C1 segment of cervical spinal cord (tissue), 14 donors: ENCODE measurements around the gene IGF2.
"Not testable (repeated sequence)": the region's sequence is repeated elsewhere in the genome, so short reads cannot be mapped to it uniquely, and the experiment has no call there.

Experiments used
- DNase-seq, 14 donors: peaks; one replicate each; lab custom pipeline; 2025; lab: John Stamatoyannopoulos, UW

IGF2 gene

GRCh38 chr11:2139123-2139521, at the start of gene IGF2:
Gene IGF2 (minus strand): TSS chr11:2139389. CDS start chr11:2135523, 3,866 bp downstream.
- DNase-seq: no peak

DNA sequence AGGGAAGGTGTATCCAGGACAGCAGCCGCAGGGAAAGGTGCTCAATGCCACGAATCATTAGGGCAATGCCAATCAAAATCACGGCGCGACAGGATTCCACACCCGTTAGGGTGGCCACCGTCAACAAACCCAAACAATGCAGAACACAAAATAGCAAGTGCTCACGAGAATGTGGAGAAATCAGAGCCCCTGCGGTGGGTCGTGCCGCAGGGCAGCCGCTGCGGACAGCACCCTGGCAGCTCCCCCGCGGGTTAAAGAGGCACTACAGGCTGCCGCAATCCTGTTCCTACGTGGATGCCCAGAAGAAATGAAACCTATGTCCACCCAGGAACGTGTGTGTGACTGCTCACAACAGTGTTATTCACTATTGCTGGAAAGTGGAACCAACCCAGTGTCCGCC, 49.6 kb upstream of the IGF2 start:
- no peak for DNase-seq

DNA sequence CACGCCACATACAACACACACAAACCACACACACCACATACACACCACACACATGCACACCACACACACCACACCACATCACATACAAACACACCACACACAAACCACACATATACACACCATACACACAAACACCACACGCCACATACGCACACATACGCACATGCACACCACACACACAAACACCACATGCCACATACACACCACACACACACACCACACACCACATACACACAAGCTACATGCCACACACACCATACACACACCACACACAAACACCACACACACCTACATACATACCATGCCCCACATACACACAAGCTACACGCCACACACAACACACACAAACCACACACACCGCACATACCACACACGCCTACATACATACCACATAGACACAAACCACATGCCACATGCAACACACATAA, 48.1 kb upstream of the IGF2 start:
- DNase-seq: no peak

GRCh38 chr11:2186669-2187279, 47.6 kb upstream of the IGF2 start:
- no peak for DNase-seq

- no peak for DNase-seq
Measured at GRCh38 chr11:2185324-2186085, 46.3 kb upstream of the IGF2 start.

DNA sequence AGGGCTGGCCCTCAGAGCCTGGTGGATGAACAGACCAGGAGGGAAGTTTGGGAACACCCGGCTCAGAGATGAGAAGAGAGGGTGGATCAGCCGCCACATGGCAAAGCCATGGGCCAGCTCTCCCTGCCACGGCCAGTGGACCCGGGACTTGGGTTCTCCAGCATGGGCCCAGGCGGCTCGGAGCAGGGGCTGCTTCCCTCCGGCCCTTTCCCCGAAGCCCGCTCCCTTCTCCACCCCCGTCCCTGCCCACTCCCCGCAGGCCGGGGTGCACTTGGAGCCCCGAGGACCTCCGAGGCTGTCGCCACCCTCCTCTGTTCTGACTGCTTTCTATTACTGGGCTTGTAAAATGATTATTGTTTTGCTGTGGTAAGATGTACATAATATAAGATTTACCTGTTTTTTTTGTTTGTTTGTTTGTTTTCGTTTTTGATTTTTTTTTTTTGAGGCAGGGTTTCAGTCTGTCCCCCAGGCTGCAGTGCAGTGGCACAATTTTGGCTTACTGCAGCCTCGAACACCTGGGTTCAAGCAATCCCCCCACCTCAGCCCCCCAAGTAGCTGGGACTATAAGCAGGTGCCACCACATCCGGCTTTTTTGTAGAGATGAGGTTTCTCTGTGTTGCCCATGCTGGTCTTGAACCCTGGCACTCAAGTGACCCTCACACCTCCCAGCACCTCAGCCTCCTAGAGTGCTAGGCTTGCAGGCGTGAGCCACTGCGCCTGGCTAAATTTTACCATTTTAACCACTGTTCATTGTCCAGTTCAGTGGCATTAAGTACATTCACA, 43.7 kb upstream of the IGF2 start:
- no peak for DNase-seq

DNA sequence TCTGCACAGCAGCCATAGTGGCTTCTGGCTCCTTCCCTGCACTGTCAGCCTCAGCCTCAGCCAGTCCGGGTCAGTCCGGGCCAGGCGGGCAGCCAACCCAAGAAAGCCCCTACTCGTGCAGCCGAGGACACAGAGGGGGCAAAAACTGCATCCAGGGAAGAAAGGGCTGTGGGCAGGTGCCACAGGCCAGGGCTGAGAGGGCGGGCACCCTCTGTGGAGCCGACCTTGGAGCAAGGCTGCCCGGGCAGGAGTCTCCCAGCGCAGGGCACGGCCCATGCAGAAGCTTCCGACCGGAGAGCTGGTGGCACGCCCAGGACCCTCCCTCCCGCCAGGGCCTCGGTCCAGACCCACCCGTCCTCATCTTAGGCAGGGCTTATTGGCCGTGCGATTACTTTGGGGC, 42.9 kb upstream of the IGF2 start:
- no peak for DNase-seq

DNA sequence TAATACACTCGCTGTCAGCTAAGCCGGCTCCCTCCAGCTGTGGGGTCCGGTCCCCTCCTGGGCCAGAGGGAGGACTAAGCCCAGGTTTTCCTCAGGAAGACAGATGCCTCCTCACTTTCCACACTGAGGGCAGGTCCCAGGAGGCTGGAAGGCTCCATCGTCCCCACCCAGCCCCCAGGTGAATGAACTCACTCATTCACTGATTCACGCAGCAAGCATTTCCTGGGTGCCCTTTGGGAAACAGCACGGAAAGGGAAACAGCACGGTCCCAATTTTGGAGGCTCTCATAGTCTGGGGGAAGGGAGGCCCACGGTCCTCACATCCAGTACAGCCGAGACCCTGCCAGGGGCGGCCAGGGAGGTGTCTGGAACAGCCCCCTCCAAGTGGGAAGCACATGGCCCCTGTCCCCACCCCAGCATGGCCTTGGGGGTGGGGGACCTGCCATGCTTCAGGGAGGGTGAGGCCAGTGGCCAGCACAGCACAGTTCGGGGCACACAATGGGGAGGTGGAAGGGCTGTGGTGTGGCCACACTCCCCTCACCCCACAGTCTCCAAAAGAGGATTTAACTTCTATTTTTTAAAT, 41.7 kb upstream of the IGF2 start:
- no peak for DNase-seq

DNA sequence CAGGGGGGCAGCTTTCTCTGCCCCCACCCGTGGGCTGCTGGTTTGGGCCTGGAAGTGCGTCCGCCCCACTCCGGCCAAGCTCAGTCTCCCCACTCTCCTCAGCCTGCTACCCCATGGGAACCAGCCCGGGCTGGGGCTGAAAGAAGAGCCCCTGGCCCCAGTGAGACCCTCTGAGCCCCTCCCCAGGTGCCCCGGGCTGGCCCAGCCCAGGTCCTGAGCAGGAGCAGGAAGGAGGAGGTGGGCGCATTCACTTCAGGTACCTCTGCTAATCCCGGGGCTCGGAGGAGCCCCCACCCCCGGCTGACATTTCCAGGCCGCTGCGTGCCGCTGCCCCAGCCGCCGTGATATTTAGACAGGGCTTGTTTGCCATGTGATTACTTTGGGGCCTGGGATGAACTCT, 41.2 kb upstream of the IGF2 start:
- no peak for DNase-seq

DNA sequence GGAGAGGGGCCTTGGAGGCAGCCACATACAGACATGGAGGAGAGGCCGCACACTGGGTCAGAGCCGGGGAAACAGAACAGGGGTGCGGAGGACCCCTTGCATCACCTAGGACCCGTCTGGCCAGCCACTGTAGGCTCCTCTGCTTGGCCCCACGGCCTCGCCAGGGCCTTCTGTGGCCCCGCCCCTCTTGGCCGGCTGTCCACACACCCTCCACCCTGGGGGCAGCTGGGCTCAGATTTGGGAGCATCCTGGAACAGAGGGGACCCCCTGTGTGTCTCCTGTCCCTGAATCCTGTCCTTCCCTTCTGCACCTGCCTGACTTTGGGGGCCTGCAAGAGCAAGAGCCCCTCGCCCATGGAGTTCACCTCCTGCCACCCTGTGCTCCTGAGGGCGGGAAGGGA, 40.3 kb upstream of the IGF2 start:
- no peak for DNase-seq

DNA sequence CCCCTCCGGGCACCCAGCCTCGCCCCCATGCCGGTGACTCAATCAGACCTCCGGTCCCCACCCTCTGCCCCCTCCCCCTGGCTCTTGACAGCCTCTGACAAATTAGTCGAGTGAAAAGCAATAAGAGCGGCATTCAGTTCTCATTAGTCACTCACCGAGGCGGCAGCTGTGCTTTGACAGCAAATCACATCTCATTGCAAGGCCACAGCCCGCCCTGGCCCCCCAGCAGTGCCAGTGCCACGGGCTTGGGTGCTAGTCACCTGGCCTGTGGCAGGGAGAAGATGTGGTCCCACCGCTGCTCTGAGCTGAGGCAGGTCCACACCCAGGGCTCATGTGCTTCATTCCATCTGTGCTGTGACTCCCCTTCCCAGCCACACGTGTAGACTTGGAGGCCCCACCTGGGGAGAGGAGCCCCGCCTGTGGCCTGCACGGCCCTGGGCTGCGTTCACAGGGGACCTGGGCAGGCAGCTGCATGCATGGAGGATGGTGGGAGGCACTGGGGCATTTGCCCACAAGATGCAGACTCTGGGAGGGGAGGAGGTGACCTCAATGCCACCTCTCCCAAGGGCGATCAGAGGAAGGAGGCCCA, 39.8 kb upstream of the IGF2 start:
- no peak for DNase-seq

GRCh38 chr11:2178055-2178773, 39.0 kb upstream of the IGF2 start:
- not testable (repeated sequence) for DNase-seq

GRCh38 chr11:2177076-2177475, 37.9 kb upstream of the IGF2 start:
- no peak for DNase-seq

DNA sequence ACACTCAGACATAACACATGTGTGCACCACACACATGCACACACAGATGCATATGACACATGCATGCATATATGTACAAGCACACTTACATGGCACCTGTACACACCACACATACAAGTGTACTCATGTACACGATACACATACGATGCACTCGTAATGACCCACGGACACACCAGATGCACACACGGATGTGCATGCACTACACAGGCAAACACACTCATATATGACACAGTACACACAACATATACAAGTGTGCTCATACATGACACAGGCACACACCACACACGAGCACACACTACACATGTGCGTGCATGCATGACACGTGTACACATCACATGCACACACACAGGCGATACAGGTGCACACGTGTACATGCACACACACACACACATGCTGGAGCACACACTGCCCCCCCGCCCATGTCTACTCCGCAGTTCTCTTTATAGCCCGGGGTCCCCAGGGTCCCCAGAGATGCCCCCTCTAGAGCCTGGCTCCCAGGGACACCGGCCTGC, 37.3 kb upstream of the IGF2 start:
- DNase-seq: no peak

- no peak for DNase-seq
Measured at GRCh38 chr11:2175659-2176058, 36.5 kb upstream of the IGF2 start.

DNA sequence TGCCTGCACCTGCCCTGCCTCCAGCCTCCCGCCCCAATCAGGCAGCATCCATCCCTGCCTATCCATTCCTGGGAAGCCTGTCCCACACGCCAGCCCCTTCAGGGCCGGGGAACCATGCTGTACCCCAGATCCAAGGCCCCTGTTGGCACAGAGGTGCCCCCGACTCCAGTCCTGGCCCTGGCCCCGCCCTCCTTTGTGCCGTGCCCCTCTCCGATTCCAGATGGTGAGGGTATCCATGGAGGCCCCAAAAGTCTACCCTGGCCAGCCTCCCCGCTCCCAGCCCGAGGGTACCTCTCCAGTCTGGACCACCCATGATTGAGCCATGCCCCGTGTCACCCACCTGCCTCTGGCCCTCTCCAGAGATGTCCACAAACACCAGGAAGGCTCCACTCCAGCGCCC, 35.2 kb upstream of the IGF2 start:
- no peak for DNase-seq

DNA sequence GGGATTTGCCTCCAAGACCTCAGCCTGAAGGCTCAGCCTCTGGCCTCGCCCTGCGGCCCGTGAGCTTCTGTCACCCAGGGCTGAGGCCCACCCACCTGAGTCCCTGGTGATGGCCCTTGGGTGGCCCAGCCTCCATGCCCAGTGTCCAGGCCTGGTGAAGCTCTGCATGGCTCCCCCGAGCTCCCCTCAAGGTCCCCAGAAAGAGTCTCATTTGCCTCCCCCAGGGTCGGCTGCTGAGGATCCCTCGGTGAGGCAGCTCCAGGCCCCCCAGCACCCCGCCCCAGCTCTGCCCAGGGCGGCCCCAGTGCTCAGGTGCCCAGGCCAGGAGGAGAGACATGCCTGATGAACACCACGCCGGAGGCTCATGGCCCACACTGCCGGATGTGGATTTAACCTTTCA, 34.6 kb upstream of the IGF2 start:
- DNase-seq: no peak

GRCh38 chr11:2173150-2173693, 34.0 kb upstream of the IGF2 start:
- no peak for DNase-seq

GRCh38 chr11:2172676-2173075, 33.5 kb upstream of the IGF2 start:
- no peak for DNase-seq

- DNase-seq: no peak
Measured at GRCh38 chr11:2171591-2172003, 32.4 kb upstream of the IGF2 start, which contains the start of gene TH. Gene TH (minus strand): TSS chr11:2171815. CDS start chr11:2171786, 29 bp downstream.
